Measurements from ENCODE around the gene TFB1M.

Gene TFB1M

GRCh38 chr6:155247618-155248007 lies 66.7 kb downstream of the TFB1M start:
- no peak overlapping the region for H3K4me3 ChIP-seq (ENCODE audit: low read depth, low read length)
- TF ChIP-seq CTCF (IDR thresholded peaks at IDR 0.05; ENCODE audit: low read depth, low read length) = no peak
- in situ Hi-C loops (cut with HindIII; ENCODE audit: low sequenced_read_pairs) = no loop called here
- DNase-seq (ENCODE audit: low read depth, low spot score) = no peak

GRCh38 chr6:155246825-155247224 lies 67.5 kb downstream of the TFB1M start:
- DNase-seq (ENCODE audit: low read depth, low spot score) = no peak
- in situ Hi-C loops (cut with HindIII; ENCODE audit: low sequenced_read_pairs) = no loop called here
- H3K4me3 ChIP-seq (ENCODE audit: low read depth, low read length) = no peak overlapping the region
- no peak for TF ChIP-seq CTCF (IDR thresholded peaks at IDR 0.05; ENCODE audit: low read depth, low read length)

- no peak for TF ChIP-seq CTCF (IDR thresholded peaks at IDR 0.05; ENCODE audit: low read depth, low read length)
- in situ Hi-C loops (cut with HindIII; ENCODE audit: low sequenced_read_pairs) = no loop called here
- H3K4me3 ChIP-seq (ENCODE audit: low read depth, low read length) = no peak overlapping the region
- no peak for DNase-seq (ENCODE audit: low read depth, low spot score)
Observed at GRCh38 chr6:155245831-155246230, 68.5 kb downstream of the TFB1M start.

GRCh38 chr6:155245193-155245592 lies 69.1 kb downstream of the TFB1M start:
- in situ Hi-C loops (cut with HindIII; ENCODE audit: low sequenced_read_pairs) = no loop called here
- H3K4me3 ChIP-seq (ENCODE audit: low read depth, low read length) = no peak overlapping the region
- TF ChIP-seq CTCF (IDR thresholded peaks at IDR 0.05; ENCODE audit: low read depth, low read length) = no peak
- DNase-seq (ENCODE audit: low read depth, low spot score) = no peak

- in situ Hi-C loops (cut with HindIII; ENCODE audit: low sequenced_read_pairs) = no loop called here
- DNase-seq (ENCODE audit: low read depth, low spot score) = no peak
- no peak overlapping the region for H3K4me3 ChIP-seq (ENCODE audit: low read depth, low read length)
- TF ChIP-seq CTCF (IDR thresholded peaks at IDR 0.05; ENCODE audit: low read depth, low read length) = no peak
Observed at GRCh38 chr6:155244434-155244833, 69.8 kb downstream of the TFB1M start.

GRCh38 chr6:155241966-155242365 lies 72.3 kb downstream of the TFB1M start:
- no peak for DNase-seq (ENCODE audit: low read depth, low spot score)
- TF ChIP-seq CTCF (IDR thresholded peaks at IDR 0.05; ENCODE audit: low read depth, low read length) = no peak
- in situ Hi-C loops (cut with HindIII; ENCODE audit: low sequenced_read_pairs) = no loop called here
- H3K4me3 ChIP-seq (ENCODE audit: low read depth, low read length) = no peak overlapping the region

Data from astrocyte of the spinal cord (primary cell).